Measurements from ENCODE around the gene CACUL1. TPM values are rescaled to one million over a fixed set of nuclear protein-coding genes. Genes with fewer than 3 reads are reported as not detected.
A peak's percentile ranks its signal among the peaks of the same experiment; 100 is the strongest.

CACUL1 gene
- total RNA-seq (2016; rRNA removed; fragmentation: Illumina TruSeq; extraction: Trizol) (31.0 and 43.6 TPM in 2 replicates), polyA plus RNA-seq (2011; rRNA removed) (10.6 and 14.2 TPM in 2 replicates), polyA minus RNA-seq (2011; rRNA and poly(A)+ RNA removed; ENCODE audit: low replicate concordance) (11.8 and 27.1 TPM in 2 replicates), Bru-seq, nascent RNA (percentile 84 among the genes with signal in this experiment), BruChase-seq, experiment 1, labeled RNA remaining after a 6-hour chase (percentile 88 among the genes with signal in this experiment), BruChase-seq, experiment 2, labeled RNA remaining after a 2-hour chase (percentile 85 among the genes with signal in this experiment)
- 9.3 and 13.6 TPM in 2 replicates for total RNA-seq (2016; cell fraction: cytosol; rRNA removed; fragmentation: Illumina TruSeq; extraction: Trizol; ENCODE audit: low read depth)
- total RNA-seq (2016; cell fraction: insoluble cytoplasmic fraction; rRNA removed; fragmentation: Illumina TruSeq; extraction: Trizol): 29.9 and 40.9 TPM in 2 replicates
- 23.6 and 25.5 TPM in 2 replicates for total RNA-seq (2016; cell fraction: membrane; rRNA removed; fragmentation: Illumina TruSeq; extraction: Trizol)
- total RNA-seq (2016; cell fraction: nucleus; rRNA removed; fragmentation: Illumina TruSeq; extraction: Trizol): 35.3 and 37.2 TPM in 2 replicates
- 3.9 and 5.9 TPM in 2 replicates for polyA plus RNA-seq (2011; cell fraction: cytosol; rRNA removed)
- 6.9 and 7.8 TPM in 2 replicates for polyA plus RNA-seq (2011; cell fraction: nucleus; rRNA removed)
- 8.3 and 12.1 TPM in 2 replicates for polyA plus RNA-seq (2012)
- 2.5 and 3.3 TPM in 2 replicates for polyA plus RNA-seq (2016; cell fraction: cytosol; fragmentation: Illumina TruSeq; extraction: Trizol; ENCODE audit: low read depth)
- polyA plus RNA-seq (2016; cell fraction: insoluble cytoplasmic fraction; fragmentation: Illumina TruSeq; extraction: Trizol; ENCODE audit: low read depth): 18.3 and 18.5 TPM in 2 replicates
- polyA plus RNA-seq (2016; cell fraction: membrane; fragmentation: Illumina TruSeq; extraction: Trizol; ENCODE audit: low read depth): 7.7 and 8.5 TPM in 2 replicates
- 15.3 and 21.2 TPM in 2 replicates for polyA plus RNA-seq (2016; cell fraction: nucleus; fragmentation: Illumina TruSeq; extraction: Trizol; ENCODE audit: insufficient read depth, low read depth)
- polyA minus RNA-seq (2011; cell fraction: cytosol; rRNA and poly(A)+ RNA removed): 18.8 and 27.1 TPM in 2 replicates
- 35.0 and 37.0 TPM in 2 replicates for polyA minus RNA-seq (2011; cell fraction: nucleus; rRNA and poly(A)+ RNA removed)
- long read RNA-seq, experiment 1, full-length matches to known transcripts: 19 of 59 reads
- long read RNA-seq, experiment 1, partial matches to known transcripts: 0 of 59 reads
- long read RNA-seq, experiment 1, other reads (novel, unspliced or antisense): 40 of 59 reads
- long read RNA-seq, experiment 2, full-length matches to known transcripts: 2 of 52 reads
- long read RNA-seq, experiment 2, partial matches to known transcripts: 1 of 52 reads
- long read RNA-seq, experiment 2, other reads (novel, unspliced or antisense): 49 of 52 reads

GRCh38 chr10:118754556-118755423 is at the start of gene CACUL1:
Gene CACUL1 (minus strand): TSS chr10:118754970. CDS start chr10:118754762, 208 bp downstream.
- peaks cover 0 to 1% of the 10 kb centered on the region in 2 experiments; a peak in 1 of 5 replicates for H3K36me3 ChIP-seq (replicated peaks in 1 of 2; ENCODE audit: control insufficient read depth in 1 of 2, insufficient read depth in 2 of 2, low read length in 2 of 2)
- H4K20me1 ChIP-seq (ENCODE audit: insufficient read depth, low read length): peaks cover 26% of the 10 kb centered on the region
- DNase-seq (ENCODE audit: low spot score): peak; percentile 97
- H3K79me2 ChIP-seq (ENCODE audit: insufficient read depth, low read length): peaks cover 46% of the 10 kb centered on the region
- no peaks in the 10 kb centered on the region; a peak in 1 of 5 replicates for H3K27me3 ChIP-seq (ENCODE audit: control insufficient read depth in 1 of 2, insufficient read depth in 2 of 2, low read length in 2 of 2)
- peak within 1 kb of the TSS; percentile 99 for H3K4me2 ChIP-seq (ENCODE audit: low read depth, low read length)
- peak within 1 kb of the TSS; percentile 81 for H3K27ac ChIP-seq (ENCODE audit: extremely low read length, insufficient read depth, low read length)
- peak; percentile 94 for ATAC-seq
- POLR2A ChIA-PET: interaction anchor here (0.9 to 1.7 kb wide), 6 partner anchors 12 to 1137 kb away, joined by 3 to 11 read pairs (median 4); partner anchors contain the start of gene SEC23IP
- H3K9me3 ChIP-seq (ENCODE audit: low read length): no peaks in the 10 kb centered on the region
- H3K4me1 ChIP-seq (ENCODE audit: insufficient read depth, low read length): peaks cover 36% of the 10 kb centered on the region
- in situ Hi-C loops (cut with HindIII; ENCODE audit: extremely low pct_ligation_motif_present, low pct_unique_long_range_greater_than_20kb): no loop called here
- 2% methylated on average over 24 of the region's 87 CpGs for WGBS (ENCODE audit: low lambda C conversion rate)
- CTCF ChIA-PET (ENCODE audit: low intra/inter-chr PET ratio, low total read pairs): no interaction called here
- intact Hi-C loops (cut with micrococcal nuclease; ENCODE audit: unreplicated experiment): loop anchor here (10.0 kb wide), 2 partner anchors 270 to 410 kb away; partner anchors contain the start of genes NANOS1 and SFXN4
- BruUV-seq (replicated peaks): no TSS peak
- peak; percentile 62 for FAIRE-seq
- no peak within 1 kb of the TSS for H2AFZ ChIP-seq (ENCODE audit: low read length)
- peak within 1 kb of the TSS; percentile 83 to 93 (median 86) for H3K4me3 ChIP-seq (replicated peaks in 1 of 3; ENCODE audit: insufficient read depth in 1 of 3, low read depth in 2 of 3, low read length in 3 of 3)
- peak within 1 kb of the TSS; percentile 83 for H3K9ac ChIP-seq (ENCODE audit: insufficient read depth, low read depth, low read length)
- TF ChIP-seq, protein P1, sequence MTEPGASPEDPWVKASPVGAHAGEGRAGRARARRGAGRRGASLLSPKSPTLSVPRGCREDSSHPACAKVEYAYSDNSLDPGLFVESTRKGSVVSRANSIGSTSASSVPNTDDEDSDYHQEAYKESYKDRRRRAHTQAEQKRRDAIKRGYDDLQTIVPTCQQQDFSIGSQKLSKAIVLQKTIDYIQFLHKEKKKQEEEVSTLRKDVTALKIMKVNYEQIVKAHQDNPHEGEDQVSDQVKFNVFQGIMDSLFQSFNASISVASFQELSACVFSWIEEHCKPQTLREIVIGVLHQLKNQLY (CRISPR knock-in tag; IDR thresholded peaks at IDR 0.05): no peak
- TF ChIP-seq ZNF777 (CRISPR knock-in tag; IDR thresholded peaks at IDR 0.05): peak; percentile 62; the same call in 1 of the 2 replicates
- no peak; the same call in 1 of the 2 replicates for TF ChIP-seq NFATC3 (CRISPR knock-in tag; IDR thresholded peaks at IDR 0.05)
- peak; percentile 66; the same call in 1 of the 2 replicates for TF ChIP-seq DNMT3B (CRISPR knock-in tag; conservative IDR thresholded peaks at IDR 0.05)
- peak; percentile 54; the same call in 1 of the 2 replicates for TF ChIP-seq GMEB1 (CRISPR knock-in tag; IDR thresholded peaks at IDR 0.05; ENCODE audit: borderline replicate concordance)
- TF ChIP-seq AKNA (CRISPR knock-in tag; IDR thresholded peaks at IDR 0.05; ENCODE audit: borderline replicate concordance): no peak
- TF ChIP-seq NFKBIZ (CRISPR knock-in tag; IDR thresholded peaks at IDR 0.05): peak; percentile 34; the same call in 1 of the 2 replicates
- TF ChIP-seq CBX2 (IDR thresholded peaks at IDR 0.05; ENCODE audit: low read depth, low read length): no peak
- TF ChIP-seq CBX2 (CRISPR knock-in tag; IDR thresholded peaks at IDR 0.05; ENCODE audit: low read depth): no peak

All from HepG2 (cell line).